T-cell (primary cell): ENCODE results near the gene SH3BP4. TPM values are rescaled to one million over a fixed set of nuclear protein-coding genes. Genes with fewer than 3 reads are reported as not detected.

Experiments
- ATAC-seq, 4 experiments: fragments of 200-7000 bp in 3 of 4; fragments of 150-1000 bp in 1 of 4; cut with Tn5 transposase; replicated peaks in 1 of 4; 1 replicate in 3 of 4; 2 replicates in 1 of 4; pipeline ENCODE4 v1.10.0; 2021; ENCODE audit warnings: moderate library complexity in 3 of 4, mild to moderate bottlenecking in 2 of 4, moderate number of reproducible peaks in 1 of 4
- CTCF ChIA-PET, 2 donors: fragments of 300-600 bp; sonication (Branson Sonifier 250); formaldehyde crosslinking; loops; one replicate each; lab custom pipeline; 2022; ENCODE audit warnings: antibody characterized with exemption in 2 of 2; lab: Charles Lee
- POLR2A ChIA-PET, 2 donors: fragments of 300-600 bp; sonication (Branson Sonifier 250); formaldehyde crosslinking; loops; one replicate each; lab custom pipeline; 2022; ENCODE audit warnings: antibody characterized with exemption in 2 of 2; lab: Charles Lee
- DNase-seq, 35 experiments: peaks; one replicate each; pipeline versions ENCODE4 v3.0.0 to v3.0.0-alpha.2; 2013 to 2023
- H3K27ac ChIP-seq: one replicate; pipeline ENCODE4 v1.5.1; 2013; ENCODE audit warnings: low read length
- H3K27me3 ChIP-seq, 2 experiments: replicated peaks in 1 of 2; 1 replicate in 1 of 2; 2 replicates in 1 of 2; pipeline versions ENCODE4 v1.6.1 to v1.7.0; 2013; ENCODE audit warnings: low read length in 1 of 2, mixed read lengths in 1 of 2; ENCODE audit not compliant: control insufficient read depth in 2 of 2, insufficient read depth in 2 of 2; ENCODE audit errors: extremely low read depth in 1 of 2
- H3K36me3 ChIP-seq, 2 donors: 1 replicate in 1 of 2; 2 replicates in 1 of 2; pipeline versions ENCODE4 v1.6.1 to v1.7.0; 2013; ENCODE audit warnings: low read length in 1 of 2; ENCODE audit not compliant: control insufficient read depth in 2 of 2, insufficient read depth in 1 of 2; ENCODE audit errors: extremely low read depth in 1 of 2
- H3K4me1 ChIP-seq, 2 experiments: 1 replicate in 1 of 2; 2 replicates in 1 of 2; pipeline versions ENCODE4 v1.6.1 to v1.7.0; 2013; ENCODE audit warnings: low read length in 2 of 2, mixed read lengths in 1 of 2; ENCODE audit not compliant: insufficient read depth in 2 of 2, control insufficient read depth in 1 of 2; ENCODE audit errors: extremely low read depth in 1 of 2
- H3K4me3 ChIP-seq, 2 donors: 1 replicate in 1 of 2; 2 replicates in 1 of 2; pipeline versions ENCODE4 v1.5.1 to v1.7.0; 2013; ENCODE audit warnings: mild to moderate bottlenecking in 2 of 2, low read length in 1 of 2, moderate library complexity in 1 of 2; ENCODE audit not compliant: control insufficient read depth in 1 of 2; ENCODE audit errors: extremely low read depth in 1 of 2
- H3K9me3 ChIP-seq: 2 replicates; pipeline ENCODE4 v1.7.0; 2013
- H3K27ac Mint-ChIP-seq, 2 donors: one replicate each; pipeline ENCODE4 v1.8.0; 2020 to 2021; ENCODE audit warnings: mild to moderate bottlenecking in 2 of 2, mixed read lengths in 2 of 2
- H3K27me3 Mint-ChIP-seq, 2 donors: one replicate each; pipeline ENCODE4 v1.8.0; 2021 to 2022; ENCODE audit warnings: mixed read lengths in 2 of 2
- H3K36me3 Mint-ChIP-seq: one replicate; pipeline ENCODE4 v1.8.0; 2021; ENCODE audit warnings: mixed read lengths
- H3K4me1 Mint-ChIP-seq, 3 donors: one replicate each; pipeline ENCODE4 v1.8.0; 2020 to 2022; ENCODE audit warnings: mixed read lengths in 3 of 3, mild to moderate bottlenecking in 1 of 3
- H3K4me3 Mint-ChIP-seq, 3 donors: one replicate each; pipeline ENCODE4 v1.8.0; 2020 to 2022; ENCODE audit warnings: mild to moderate bottlenecking in 3 of 3, mixed read lengths in 3 of 3, moderate library complexity in 3 of 3
- H3K9me3 Mint-ChIP-seq, 3 donors: one replicate each; pipeline ENCODE4 v1.8.0; 2020 to 2022; ENCODE audit warnings: mixed read lengths in 3 of 3
- WGBS: methylation state at CpG from one replicate; pipeline ENCODE4 v1.1.5; 2013; ENCODE audit warnings: missing lambda C conversion rate; ENCODE audit not compliant: insufficient coverage; 5-methylcytosine and 5-hydroxymethylcytosine counted together
- total RNA-seq, 35 experiments: library from RNA in 6 of 35; stranded (reverse) in 6 of 35; fragments of 120-200 nt in 1 of 35; gene quantifications; one replicate each; pipeline versions ENCODE4 v1.2.1 to v1.2.4 and lab custom pipeline; 2013 to 2026

Gene SH3BP4
- total RNA-seq, 5 donors from 2014 or later (not counting 1 experiment from before 2014, with no cell fraction given) = 0.14 to 1.3 (median 0.50) TPM

- no peak overlapping the region for H3K4me3 ChIP-seq
- H3K4me1 Mint-ChIP-seq = no peaks in the 10 kb centered on the region
- ChIA-PET CTCF (no interaction called here), POLR2A (no interaction called here)
- H3K4me1 ChIP-seq = no peaks in the 10 kb centered on the region
- no peaks in the 10 kb centered on the region for H3K9me3 Mint-ChIP-seq
- DNase-seq (no peak), ATAC-seq (no peak)
- H3K4me3 Mint-ChIP-seq = no peak overlapping the region
- H3K36me3 ChIP-seq = no peaks in the 10 kb centered on the region
- H3K36me3 Mint-ChIP-seq = no peaks in the 10 kb centered on the region
- peaks cover 0 to 28% of the 10 kb centered on the region in 2 experiments for H3K27me3 ChIP-seq
- no peaks in the 10 kb centered on the region for H3K9me3 ChIP-seq
- 66% methylated on average over 10 of the region's 12 CpGs for WGBS
- no peaks in the 10 kb centered on the region for H3K27me3 Mint-ChIP-seq
- no peak overlapping the region for H3K27ac Mint-ChIP-seq
- H3K27ac ChIP-seq = no peak overlapping the region
Observed at GRCh38 chr2:235003096-235003775, 51.4 kb downstream of the SH3BP4 start.

- H3K4me3 Mint-ChIP-seq = no peak overlapping the region
- no peak overlapping the region for H3K27ac Mint-ChIP-seq
- Histone ChIP-seq H3K4me3 (no peak overlapping the region), H3K27me3 (peaks cover 0 to 28% of the 10 kb centered on the region in 2 experiments), H3K4me1 (no peaks in the 10 kb centered on the region), H3K36me3 (no peaks in the 10 kb centered on the region), H3K27ac (no peak overlapping the region), H3K9me3 (no peaks in the 10 kb centered on the region)
- DNase-seq (no peak), ATAC-seq (no peak)
- no peaks in the 10 kb centered on the region for H3K4me1 Mint-ChIP-seq
- H3K27me3 Mint-ChIP-seq = no peaks in the 10 kb centered on the region
- H3K9me3 Mint-ChIP-seq = no peaks in the 10 kb centered on the region
- ChIA-PET POLR2A (no interaction called here), CTCF (no interaction called here)
- no peaks in the 10 kb centered on the region for H3K36me3 Mint-ChIP-seq
- no CpG with 5 or more reads among the region's 6 CpGs for WGBS
Observed at GRCh38 chr2:235004329-235004903, 52.6 kb downstream of the SH3BP4 start.

GRCh38 chr2:235005023-235005422 is 53.2 kb downstream of the SH3BP4 start:
- no peaks in the 10 kb centered on the region for H3K36me3 Mint-ChIP-seq
- no peaks in the 10 kb centered on the region for H3K27me3 Mint-ChIP-seq
- POLR2A ChIA-PET = no interaction called here
- H3K4me1 ChIP-seq = no peaks in the 10 kb centered on the region
- no peaks in the 10 kb centered on the region for H3K36me3 ChIP-seq
- no peaks in the 10 kb centered on the region for H3K9me3 Mint-ChIP-seq
- DNase-seq = no peak
- WGBS = 93% methylated on average over 3 of the region's 5 CpGs
- H3K4me1 Mint-ChIP-seq = no peaks in the 10 kb centered on the region
- H3K27me3 ChIP-seq = peaks cover 0 to 26% of the 10 kb centered on the region in 2 experiments
- no peak overlapping the region for H3K27ac Mint-ChIP-seq
- no peak overlapping the region for H3K4me3 ChIP-seq
- H3K9me3 ChIP-seq = no peaks in the 10 kb centered on the region
- no peak overlapping the region for H3K27ac ChIP-seq
- no peak for ATAC-seq
- CTCF ChIA-PET = no interaction called here
- H3K4me3 Mint-ChIP-seq = no peak overlapping the region

DNA sequence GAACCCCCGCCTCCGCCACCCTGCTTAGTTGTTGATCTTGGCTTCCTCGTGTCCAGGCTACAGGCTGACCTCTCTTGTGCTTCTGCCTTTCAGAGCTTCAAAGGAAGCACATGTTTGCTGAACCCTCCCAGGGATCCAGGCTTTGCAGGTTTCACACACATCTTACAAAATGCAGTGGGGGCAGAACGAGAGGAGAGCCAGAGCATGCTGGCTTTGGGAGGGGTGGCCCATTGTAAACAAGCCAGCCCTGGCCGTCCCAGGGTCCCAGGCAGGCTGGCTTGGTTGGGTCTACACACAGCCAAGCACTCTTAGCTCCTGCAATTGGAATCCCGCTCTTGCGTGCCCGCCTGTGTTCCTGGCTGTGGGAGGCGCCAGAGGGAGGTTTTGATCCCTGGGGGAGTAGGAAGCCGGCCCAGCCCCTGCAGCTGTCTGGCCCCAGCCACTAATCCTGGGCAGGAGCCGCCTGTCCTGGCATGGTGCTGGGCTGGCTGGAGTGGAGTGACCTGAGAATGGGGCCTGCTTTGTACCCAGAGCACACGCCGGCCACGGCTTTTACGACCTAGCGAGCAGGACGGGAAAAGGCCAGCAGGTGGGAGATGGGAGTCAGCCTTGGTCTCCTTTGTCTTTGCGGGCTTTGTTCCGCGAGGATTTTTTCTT is 53.9 kb downstream of the SH3BP4 start:
- Histone ChIP-seq H3K36me3 (no peaks in the 10 kb centered on the region), H3K9me3 (no peaks in the 10 kb centered on the region), H3K4me1 (no peaks in the 10 kb centered on the region), H3K27me3 (peaks cover 0 to 25% of the 10 kb centered on the region in 2 experiments), H3K27ac (no peak overlapping the region), H3K4me3 (no peak overlapping the region)
- 85% methylated on average over 16 of the region's 20 CpGs for WGBS
- Mint-ChIP-seq H3K27ac (no peak overlapping the region), H3K36me3 (no peaks in the 10 kb centered on the region), H3K4me1 (no peaks in the 10 kb centered on the region), H3K4me3 (no peak overlapping the region), H3K27me3 (no peaks in the 10 kb centered on the region), H3K9me3 (no peaks in the 10 kb centered on the region)
- ChIA-PET CTCF (no interaction called here), POLR2A (no interaction called here)
- ATAC-seq = no peak
- no peak for DNase-seq

- 89% methylated on average over 7 of the region's 10 CpGs for WGBS
- Mint-ChIP-seq H3K36me3 (no peaks in the 10 kb centered on the region), H3K27me3 (no peaks in the 10 kb centered on the region), H3K9me3 (no peaks in the 10 kb centered on the region), H3K4me3 (no peak overlapping the region), H3K27ac (no peak overlapping the region), H3K4me1 (no peaks in the 10 kb centered on the region)
- no peaks in the 10 kb centered on the region for H3K36me3 ChIP-seq
- ChIA-PET CTCF (no interaction called here), POLR2A (no interaction called here)
- no peak overlapping the region for H3K27ac ChIP-seq
- ATAC-seq (no peak), DNase-seq (no peak)
- H3K9me3 ChIP-seq = no peaks in the 10 kb centered on the region
- H3K27me3 ChIP-seq = peaks cover 0 to 25% of the 10 kb centered on the region in 2 experiments
- H3K4me1 ChIP-seq = no peaks in the 10 kb centered on the region
- no peak overlapping the region for H3K4me3 ChIP-seq
Observed at GRCh38 chr2:235006461-235006860, 54.6 kb downstream of the SH3BP4 start.

GRCh38 chr2:235006986-235007385 is 55.2 kb downstream of the SH3BP4 start:
- Histone ChIP-seq H3K4me3 (no peak overlapping the region), H3K4me1 (no peaks in the 10 kb centered on the region), H3K36me3 (no peaks in the 10 kb centered on the region), H3K27me3 (peaks cover 0 to 25% of the 10 kb centered on the region in 2 experiments), H3K27ac (no peak overlapping the region), H3K9me3 (no peaks in the 10 kb centered on the region)
- Mint-ChIP-seq H3K9me3 (no peaks in the 10 kb centered on the region), H3K4me3 (no peak overlapping the region), H3K36me3 (no peaks in the 10 kb centered on the region), H3K27me3 (peaks cover 0 to 2% of the 10 kb centered on the region in 2 donors), H3K27ac (no peak overlapping the region), H3K4me1 (no peaks in the 10 kb centered on the region)
- no peak for ATAC-seq
- WGBS = 88% methylated on average over 5 of the region's 6 CpGs
- ChIA-PET CTCF (no interaction called here), POLR2A (no interaction called here)
- DNase-seq = no peak
